ENCODE results near the gene IFI44L.

- TF ChIP-seq CTCF (conservative IDR thresholded peaks at IDR 0.05 in 1 of 2, IDR thresholded peaks at IDR 0.05 in 1 of 2; ENCODE audit: extremely low read depth in 1 of 2, insufficient read depth in 1 of 2, low read depth in 1 of 2, low read length in 2 of 2), result no peak
- no peak for TF ChIP-seq EZH2 (IDR thresholded peaks at IDR 0.05; ENCODE audit: borderline replicate concordance, low read length)
Measured at GRCh38 chr1:78672428-78672827, 52.2 kb downstream of the IFI44L start.
